ENCODE measurements around the gene DUSP1.

GRCh38 chr5:172815631-172816030 lies 44.6 kb upstream of the DUSP1 start:
- no peak for TF ChIP-seq POLR2A (IDR thresholded peaks at IDR 0.05)
- TF ChIP-seq CTCF (IDR thresholded peaks at IDR 0.05), result no peak
- no peak for TF ChIP-seq EP300 (IDR thresholded peaks at IDR 0.05)
- no peak for TF ChIP-seq POLR2AphosphoS5 (IDR thresholded peaks at IDR 0.05)

Measured in gastroesophageal sphincter (tissue), 3 donors.